Psoas muscle (tissue), 8 donors: ENCODE data around the gene CIT. TPM values are rescaled to one million over a fixed set of nuclear protein-coding genes. Genes with fewer than 3 reads are reported as not detected.
"Not testable (repeated sequence)": the region's sequence is repeated elsewhere in the genome, so short reads cannot be mapped to it uniquely, and the experiment has no call there.

ENCODE experiments used
- ATAC-seq, 4 donors: fragments of 200-7000 bp; cut with Tn5 transposase; one replicate each; pipeline ENCODE4 v1.9.1; 2020; ENCODE audit warnings: moderate library complexity in 3 of 4, mild to moderate bottlenecking in 2 of 4
- DNase-seq, 2 donors: peaks; one replicate each; pipeline ENCODE4 v3.0.0-alpha.2; 2020
- H3K27ac ChIP-seq: fragments of 200-600 bp; one replicate; pipeline ENCODE4 v1.8.0; 2022
- H3K27me3 ChIP-seq, 3 donors: fragments of 200-600 bp in 1 of 3; one replicate each; pipeline versions ENCODE4 v1.6.1 to v1.8.0; 2013 to 2022; ENCODE audit warnings: low read length in 2 of 3, mild to moderate bottlenecking in 2 of 3, moderate library complexity in 1 of 3; ENCODE audit not compliant: insufficient read depth in 3 of 3
- H3K36me3 ChIP-seq, 2 donors: fragments of 200-600 bp in 1 of 2; one replicate each; pipeline versions ENCODE4 v1.6.1 to v1.8.0; 2013 to 2022; ENCODE audit warnings: low read depth in 1 of 2, mild to moderate bottlenecking in 1 of 2, moderate library complexity in 1 of 2; ENCODE audit not compliant: insufficient read depth in 1 of 2
- H3K4me1 ChIP-seq: fragments of 200-600 bp; one replicate; pipeline ENCODE4 v1.8.0; 2022
- H3K4me3 ChIP-seq: fragments of 200-600 bp; one replicate; pipeline ENCODE4 v1.8.0; 2022; ENCODE audit warnings: mild to moderate bottlenecking
- H3K9me3 ChIP-seq: fragments of 200-600 bp; one replicate; pipeline ENCODE4 v1.8.0; 2022
- WGBS, 3 donors: extraction: QIAGEN DNeasy Blood & Tissue Kit; methylation state at CpG; one replicate each; pipeline versions ENCODE4 v1.1.6 to v1.1.7; 2013; 5-methylcytosine and 5-hydroxymethylcytosine counted together
- intact Hi-C, 2 donors: fragments of 100-400 bp; cut with DNase I; formaldehyde crosslinking; loops; one replicate each; pipeline versions ENCODE4 v1.11.0 to v1.14.2; 2022
- polyA plus RNA-seq, 3 donors: library from polyadenylated mRNA; stranded (reverse); fragments of 200-250 nt; gene quantifications; one replicate each; pipeline ENCODE4 v1.2.3, GENCODE V29; 2013
- total RNA-seq, 4 donors: library from RNA; stranded (reverse); fragmentation: NEBNext Ultra II Directional in 2 of 4; extraction: Animal tissue kit (Norgen Biotek cat#: 25700) in 2 of 4; gene quantifications; one replicate each; pipeline versions ENCODE4 v1.2.1 to v1.2.4, GENCODE V29; 2021 to 2023
- TF ChIP-seq, protein P1 (sequence below): fragments of 200-600 bp; IDR thresholded peaks from one replicate; pipeline ENCODE4 v1.8.0; 2022; ENCODE audit warnings: antibody characterized with exemption
- donor health status: healthy with polysubstance abuse.
- donor health status: DM: no; HTN: no; CAD: no; lungs with moderate emphysema.
- donor health status: Bipolar disorder and iron deficiency.
- donor health status: healthy.
- donor health status: DM: yes; HTN: yes; CAD: no.
- donor health status: DM: no; HTN: no; CAD: no.
- donor health status: DM: no; HTN: no; CAD: no.
- donor health status: DM: yes; HTN: yes; CAD: no.

Gene CIT
- total and polyA plus RNA-seq, 7 donors, result 0.06 to 2.4 (median 0.40) TPM

DNA sequence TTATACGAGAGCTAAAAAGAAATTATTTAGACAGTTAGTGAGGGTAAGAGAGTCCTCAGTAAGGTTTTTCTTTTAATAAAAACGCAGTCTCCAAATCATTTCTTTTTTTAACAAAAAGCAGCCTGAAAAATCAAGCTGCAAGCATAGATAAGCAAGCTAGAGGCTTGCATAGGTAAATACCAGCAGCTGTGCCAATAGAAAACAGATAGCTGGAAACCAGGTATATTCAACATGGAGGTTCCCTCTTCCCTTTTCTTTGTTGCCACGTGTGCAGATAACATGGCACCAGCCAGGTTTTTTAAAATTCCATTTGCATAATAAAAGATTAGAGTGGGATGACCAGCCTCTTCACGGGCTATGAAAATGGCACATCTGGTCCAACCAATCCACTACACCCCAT is 215.2 kb downstream of the CIT start:
- DNase-seq (no peak), ATAC-seq (no peak)
- peaks cover under 1% of the 10 kb centered on the region for H3K4me1 ChIP-seq
- WGBS, 3 donors, result 66 to 71% (median 67%) methylated on average over 4 of the region's 4 CpGs
- no peaks in the 10 kb centered on the region for H3K36me3 ChIP-seq
- intact Hi-C loops, result loop anchor here (5.0 to 10.0 kb wide), 2 partner anchors 123 to 215 kb away; no protein-coding TSS in a partner anchor
- H3K9me3 ChIP-seq, result no peaks in the 10 kb centered on the region
- H3K27ac ChIP-seq, result no peak overlapping the region
- no peaks in the 10 kb centered on the region for H3K27me3 ChIP-seq
- H3K4me3 ChIP-seq, result no peak overlapping the region
- TF ChIP-seq, protein P1, sequence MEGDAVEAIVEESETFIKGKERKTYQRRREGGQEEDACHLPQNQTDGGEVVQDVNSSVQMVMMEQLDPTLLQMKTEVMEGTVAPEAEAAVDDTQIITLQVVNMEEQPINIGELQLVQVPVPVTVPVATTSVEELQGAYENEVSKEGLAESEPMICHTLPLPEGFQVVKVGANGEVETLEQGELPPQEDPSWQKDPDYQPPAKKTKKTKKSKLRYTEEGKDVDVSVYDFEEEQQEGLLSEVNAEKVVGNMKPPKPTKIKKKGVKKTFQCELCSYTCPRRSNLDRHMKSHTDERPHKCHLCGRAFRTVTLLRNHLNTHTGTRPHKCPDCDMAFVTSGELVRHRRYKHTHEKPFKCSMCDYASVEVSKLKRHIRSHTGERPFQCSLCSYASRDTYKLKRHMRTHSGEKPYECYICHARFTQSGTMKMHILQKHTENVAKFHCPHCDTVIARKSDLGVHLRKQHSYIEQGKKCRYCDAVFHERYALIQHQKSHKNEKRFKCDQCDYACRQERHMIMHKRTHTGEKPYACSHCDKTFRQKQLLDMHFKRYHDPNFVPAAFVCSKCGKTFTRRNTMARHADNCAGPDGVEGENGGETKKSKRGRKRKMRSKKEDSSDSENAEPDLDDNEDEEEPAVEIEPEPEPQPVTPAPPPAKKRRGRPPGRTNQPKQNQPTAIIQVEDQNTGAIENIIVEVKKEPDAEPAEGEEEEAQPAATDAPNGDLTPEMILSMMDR, result no peak

DNA sequence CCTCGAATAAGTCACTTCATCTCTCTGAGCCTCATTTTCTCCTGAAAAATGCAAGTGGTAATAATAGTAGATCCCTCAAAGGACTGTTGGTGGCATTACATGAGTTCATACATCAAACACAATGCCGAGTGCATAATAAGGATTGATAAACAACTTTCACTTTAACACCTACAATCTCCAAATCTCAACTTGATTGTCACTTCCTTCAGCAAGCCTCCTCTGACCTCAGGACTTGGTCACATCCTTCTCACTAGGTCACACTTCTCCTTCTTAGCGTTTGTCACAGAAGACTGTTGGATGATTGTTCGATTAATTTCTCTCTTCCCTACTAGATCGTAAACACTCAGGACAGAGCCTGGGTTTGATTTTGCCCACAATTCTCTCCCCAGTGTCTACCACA is 217.0 kb downstream of the CIT start:
- Histone ChIP-seq H3K4me3 (no peak overlapping the region), H3K27ac (no peak overlapping the region), H3K9me3 (no peaks in the 10 kb centered on the region), H3K4me1 (no peaks in the 10 kb centered on the region), H3K27me3 (no peaks in the 10 kb centered on the region), H3K36me3 (no peaks in the 10 kb centered on the region)
- intact Hi-C loops, result loop anchor here (5.0 to 10.0 kb wide), 2 partner anchors 125 to 213 kb away; no protein-coding TSS in a partner anchor
- no peak for ATAC-seq
- TF ChIP-seq, protein P1, result no peak
- WGBS, 3 donors, result 75 to 81% (median 80%) methylated on average over 5 of the region's 5 CpGs
- no peak for DNase-seq

DNA sequence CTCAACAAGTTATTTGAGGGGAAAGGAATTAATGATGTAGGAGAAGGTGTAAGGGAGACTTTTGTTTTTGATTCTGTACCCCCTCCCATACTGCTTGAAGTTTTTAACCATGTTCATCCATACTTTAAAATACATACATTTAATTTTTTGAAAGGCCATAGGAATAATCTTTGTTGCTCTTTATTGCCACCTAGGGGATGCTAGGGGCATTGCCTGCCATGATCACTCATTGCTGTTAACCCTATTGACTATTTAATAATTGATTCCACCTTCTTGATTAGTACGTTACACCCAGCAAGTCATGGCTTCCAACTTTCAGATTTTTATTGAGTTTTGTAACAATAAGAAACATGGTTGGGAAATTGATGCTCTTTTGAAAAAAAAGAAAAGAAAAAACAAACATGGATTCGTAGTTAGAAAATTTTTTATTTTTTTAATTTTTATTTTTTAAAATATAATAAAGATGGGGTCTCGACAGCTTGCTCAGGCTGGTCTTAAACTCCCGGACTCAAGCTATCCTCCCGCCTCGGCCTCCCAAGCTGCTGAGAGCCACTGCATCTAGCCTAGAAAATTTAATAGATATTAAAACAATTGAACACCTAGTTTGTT is 217.7 kb downstream of the CIT start:
- WGBS, 3 donors, result 50 to 53% (median 50%) methylated on average over 6 of the region's 6 CpGs
- Histone ChIP-seq H3K36me3 (no peaks in the 10 kb centered on the region), H3K4me3 (no peak overlapping the region), H3K4me1 (no peaks in the 10 kb centered on the region), H3K9me3 (no peaks in the 10 kb centered on the region), H3K27me3 (no peaks in the 10 kb centered on the region), H3K27ac (no peak overlapping the region)
- peak; percentile 43 to 76 (median 57) for ATAC-seq
- DNase-seq, result no peak
- TF ChIP-seq, protein P1, result peak; percentile 86
- intact Hi-C loops, result no loop called here

DNA sequence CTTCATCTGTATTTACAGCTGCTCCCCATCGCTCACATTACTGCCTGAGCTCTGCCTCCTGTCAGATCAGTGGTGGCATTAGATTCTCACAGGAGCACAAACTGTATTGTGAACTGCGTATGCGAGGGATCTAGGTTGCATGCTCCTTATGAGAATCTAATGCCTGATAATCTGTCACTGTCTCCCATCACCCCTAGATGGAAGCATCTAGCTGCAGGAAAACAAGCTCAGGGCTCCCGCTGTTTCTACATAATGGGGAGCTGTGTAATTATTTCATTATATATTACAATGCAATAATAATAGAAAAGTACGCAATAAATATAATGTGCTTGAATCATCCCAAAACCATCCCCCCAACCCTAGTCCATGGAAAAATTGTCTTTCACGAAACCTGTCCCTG is 219.0 kb downstream of the CIT start:
- intact Hi-C loops, H3K27ac ChIP-seq, H3K4me3 ChIP-seq, H3K4me1 ChIP-seq, H3K36me3 ChIP-seq, ATAC-seq, DNase-seq, H3K9me3 ChIP-seq, H3K27me3 ChIP-seq: not testable (repeated sequence)
- 86 to 91% (median 91%) methylated on average over 6 of the region's 6 CpGs for WGBS, 3 donors

DNA sequence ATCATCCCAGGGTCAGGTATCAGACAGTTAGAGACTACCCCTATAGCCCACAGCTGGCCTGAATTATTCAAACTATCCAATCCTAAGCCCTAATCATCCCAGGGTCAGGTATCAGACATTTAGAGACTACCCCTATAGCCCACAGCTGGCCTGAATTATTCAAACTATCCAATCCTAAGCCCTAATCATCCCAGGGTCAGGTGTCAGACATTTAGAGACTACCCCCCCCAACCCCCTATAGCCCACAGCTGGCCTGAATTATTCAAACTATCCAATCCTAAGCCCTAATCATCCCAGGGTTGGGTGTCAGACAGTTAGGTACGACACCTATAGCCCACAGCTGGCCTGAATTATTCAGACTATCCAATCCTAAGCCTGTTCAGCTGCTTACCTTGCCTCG is 220.1 kb downstream of the CIT start:
- 74 to 84% (median 80%) methylated on average over 2 of the region's 2 CpGs for WGBS, 3 donors
- H3K4me1 ChIP-seq, H3K27me3 ChIP-seq, ATAC-seq, DNase-seq, H3K27ac ChIP-seq, H3K4me3 ChIP-seq, intact Hi-C loops, H3K36me3 ChIP-seq: not testable (repeated sequence)
- H3K9me3 ChIP-seq, result peaks cover 10% of the 10 kb centered on the region

DNA sequence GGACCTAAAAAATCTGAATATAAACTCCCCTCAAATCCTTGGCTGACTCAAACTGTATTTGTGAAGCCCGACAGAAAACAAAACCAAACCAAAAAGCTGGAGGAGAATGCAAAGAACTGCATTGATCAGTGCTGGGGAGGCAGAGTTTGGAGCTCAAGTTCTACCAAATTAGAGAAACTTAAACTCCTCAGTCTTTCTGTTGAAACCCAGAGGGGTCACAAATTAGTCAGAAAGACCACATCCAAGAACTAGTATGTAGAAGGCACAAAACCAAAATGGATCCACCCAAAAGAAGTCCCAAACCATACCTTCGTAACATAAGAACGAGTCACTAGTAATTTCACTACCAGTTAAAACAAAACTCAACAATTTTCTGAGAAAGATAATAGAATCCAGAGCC is 224.5 kb downstream of the CIT start:
- no peak for DNase-seq
- Histone ChIP-seq H3K27me3 (no peaks in the 10 kb centered on the region), H3K36me3 (no peaks in the 10 kb centered on the region), H3K9me3 (peaks cover 12% of the 10 kb centered on the region), H3K27ac (no peak overlapping the region), H3K4me1 (no peaks in the 10 kb centered on the region), H3K4me3 (no peak overlapping the region)
- TF ChIP-seq, protein P1, result no peak
- intact Hi-C loops, result no loop called here
- WGBS, 3 donors, result 62 to 80% (median 66%) methylated on average over 3 of the region's 3 CpGs
- ATAC-seq, result no peak
